ENCODE data around the gene ATRN. TPM values are rescaled to one million over a fixed set of nuclear protein-coding genes. Genes with fewer than 3 reads are reported as not detected.

The ATRN gene
- total RNA-seq, 6 donors from 2014 or later: 13.6 to 39.5 (median 27.0) TPM

DNA sequence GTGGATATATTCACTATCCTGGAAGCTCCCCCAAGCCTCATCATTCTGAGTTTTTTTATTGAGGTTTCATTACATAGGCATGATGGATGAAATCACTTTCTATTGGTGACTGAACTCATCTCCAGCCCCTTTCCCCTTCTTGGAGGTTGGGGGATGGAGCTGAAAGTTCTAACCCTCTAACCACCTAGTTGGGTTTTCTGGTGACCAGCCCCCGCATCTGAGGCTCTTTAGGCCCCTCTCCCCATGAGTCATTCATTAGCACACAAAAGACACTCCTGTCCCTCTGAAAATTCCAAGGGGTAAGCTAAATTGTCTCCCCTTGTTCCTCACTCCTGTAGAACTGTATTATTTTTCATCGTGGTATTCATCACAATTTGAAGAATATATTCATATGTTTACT, 159.1 kb downstream of the ATRN start:
- H3K4me3 ChIP-seq: no peak overlapping the region
- no peaks in the 10 kb centered on the region for H3K27me3 ChIP-seq
- WGBS, 2 donors: 85 to 93% methylated on average over 2 of the region's 2 CpGs
- H3K36me3 ChIP-seq: peaks cover 0 to 23% (median 4%) of the 10 kb centered on the region in 4 donors
- H3K9me3 ChIP-seq: no peaks in the 10 kb centered on the region
- TF ChIP-seq, protein P1, sequence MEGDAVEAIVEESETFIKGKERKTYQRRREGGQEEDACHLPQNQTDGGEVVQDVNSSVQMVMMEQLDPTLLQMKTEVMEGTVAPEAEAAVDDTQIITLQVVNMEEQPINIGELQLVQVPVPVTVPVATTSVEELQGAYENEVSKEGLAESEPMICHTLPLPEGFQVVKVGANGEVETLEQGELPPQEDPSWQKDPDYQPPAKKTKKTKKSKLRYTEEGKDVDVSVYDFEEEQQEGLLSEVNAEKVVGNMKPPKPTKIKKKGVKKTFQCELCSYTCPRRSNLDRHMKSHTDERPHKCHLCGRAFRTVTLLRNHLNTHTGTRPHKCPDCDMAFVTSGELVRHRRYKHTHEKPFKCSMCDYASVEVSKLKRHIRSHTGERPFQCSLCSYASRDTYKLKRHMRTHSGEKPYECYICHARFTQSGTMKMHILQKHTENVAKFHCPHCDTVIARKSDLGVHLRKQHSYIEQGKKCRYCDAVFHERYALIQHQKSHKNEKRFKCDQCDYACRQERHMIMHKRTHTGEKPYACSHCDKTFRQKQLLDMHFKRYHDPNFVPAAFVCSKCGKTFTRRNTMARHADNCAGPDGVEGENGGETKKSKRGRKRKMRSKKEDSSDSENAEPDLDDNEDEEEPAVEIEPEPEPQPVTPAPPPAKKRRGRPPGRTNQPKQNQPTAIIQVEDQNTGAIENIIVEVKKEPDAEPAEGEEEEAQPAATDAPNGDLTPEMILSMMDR (IDR thresholded peaks at IDR 0.05): no peak
- no peak for TF ChIP-seq POLR2A (IDR thresholded peaks at IDR 0.05)
- no peak for TF ChIP-seq POLR2AphosphoS5 (IDR thresholded peaks at IDR 0.05)
- TF ChIP-seq EP300 (IDR thresholded peaks at IDR 0.05): no peak
- ATAC-seq (ENCODE audit: low FRiP score in 2 of 2): no peak
- H3K27ac ChIP-seq: no peak overlapping the region
- no peak for DNase-seq
- H3K4me1 ChIP-seq: no peaks in the 10 kb centered on the region

DNA sequence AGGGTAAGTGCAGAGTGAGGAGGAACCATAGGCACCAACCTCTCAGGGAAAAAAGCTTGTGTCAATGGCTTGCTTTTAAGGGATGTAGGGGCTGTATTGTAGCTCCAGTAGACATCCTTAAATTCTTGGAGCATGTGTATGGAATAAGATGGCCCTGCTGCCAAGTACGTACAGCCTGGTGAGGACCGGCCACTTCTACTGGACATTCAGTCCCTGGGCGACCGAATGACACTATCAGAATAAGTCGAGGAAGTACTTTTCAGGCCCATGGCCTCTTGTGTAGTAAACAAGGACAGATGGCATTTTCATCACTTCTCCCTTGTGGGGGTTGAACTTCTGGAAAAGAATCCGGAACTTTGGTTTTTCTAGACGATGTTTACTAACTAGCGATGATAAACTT, 159.6 kb downstream of the ATRN start:
- TF ChIP-seq EP300 (IDR thresholded peaks at IDR 0.05): no peak
- peak in 1 of 2 donors; percentile 14 for TF ChIP-seq POLR2AphosphoS5 (IDR thresholded peaks at IDR 0.05)
- peaks cover 0 to 23% (median 4%) of the 10 kb centered on the region in 4 donors for H3K36me3 ChIP-seq
- H3K4me1 ChIP-seq: no peaks in the 10 kb centered on the region
- 74 to 85% methylated on average over 8 of the region's 8 CpGs for WGBS, 2 donors
- no peak overlapping the region for H3K27ac ChIP-seq
- H3K27me3 ChIP-seq: no peaks in the 10 kb centered on the region
- no peak overlapping the region for H3K4me3 ChIP-seq
- DNase-seq (no peak), ATAC-seq (ENCODE audit: low FRiP score in 2 of 2) (no peak)
- H3K9me3 ChIP-seq: no peaks in the 10 kb centered on the region

DNA sequence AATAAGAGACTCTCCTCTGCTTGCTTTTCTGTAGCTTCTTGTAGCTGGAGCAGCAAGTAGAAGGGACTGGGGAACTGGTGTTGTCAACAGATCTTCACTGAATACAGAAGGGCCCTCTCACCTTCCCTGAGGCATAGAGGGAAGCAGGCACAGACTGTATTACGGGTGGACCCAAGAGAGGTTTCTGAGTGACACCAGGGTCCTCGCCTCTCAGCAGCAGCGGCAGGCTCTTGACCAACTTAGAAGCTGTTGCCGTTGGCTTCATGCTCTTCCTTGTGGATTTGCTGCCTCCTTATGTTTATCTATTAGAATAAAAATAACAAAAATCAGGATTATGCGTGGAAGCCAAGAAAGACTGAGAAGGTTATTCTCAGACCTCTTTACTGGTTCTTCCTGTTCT, 160.7 kb downstream of the ATRN start:
- no peak for ATAC-seq (ENCODE audit: low FRiP score in 2 of 2)
- H3K4me3 ChIP-seq: no peak overlapping the region

DNA sequence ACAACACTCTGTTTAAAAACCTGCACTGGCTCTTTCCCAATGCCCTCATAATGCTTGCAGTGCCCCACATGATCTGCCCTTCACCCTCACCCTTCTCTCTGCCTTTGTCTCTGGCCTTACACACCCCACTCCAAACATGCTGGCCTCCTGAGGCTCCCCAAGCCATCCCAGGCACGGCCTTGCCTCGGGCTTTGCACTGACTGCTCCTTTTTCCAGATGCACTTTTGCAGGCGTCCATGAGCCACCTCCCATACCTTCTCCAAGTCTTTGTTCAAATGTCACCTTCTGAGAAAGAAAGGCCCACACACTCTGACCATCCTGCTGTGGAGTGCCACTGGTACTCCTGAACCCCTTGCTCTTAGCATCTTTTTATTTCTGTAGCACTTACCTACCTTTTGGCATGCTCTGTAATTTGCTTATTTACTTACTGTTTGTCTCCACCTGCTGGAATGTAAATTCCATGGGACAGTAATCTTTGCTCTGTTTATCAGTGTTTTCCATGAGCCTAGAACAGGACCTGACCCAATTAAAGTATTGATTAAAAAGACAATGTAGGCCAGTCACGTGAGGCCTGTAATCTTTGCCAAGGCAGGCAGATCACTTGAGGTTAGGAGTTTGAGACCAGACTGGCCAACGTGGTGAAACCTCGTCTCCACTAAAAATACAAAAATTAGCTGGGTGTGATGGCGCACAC, 161.6 kb downstream of the ATRN start:
- DNase-seq (no peak), ATAC-seq (ENCODE audit: low FRiP score in 2 of 2) (no peak)
- Histone ChIP-seq H3K36me3 (peaks cover 0 to 17% (median 2%) of the 10 kb centered on the region in 4 donors), H3K4me1 (no peaks in the 10 kb centered on the region), H3K27ac (no peak overlapping the region), H3K27me3 (no peaks in the 10 kb centered on the region), H3K4me3 (no peak overlapping the region), H3K9me3 (no peaks in the 10 kb centered on the region)
- WGBS, 2 donors: 82 to 84% methylated on average over 7 of the region's 7 CpGs
- no peak for TF ChIP-seq POLR2A (IDR thresholded peaks at IDR 0.05)
- TF ChIP-seq, protein P1 (IDR thresholded peaks at IDR 0.05): peak in 1 of 6 experiments; percentile 26

More for the DNA sequence above, 160.7 kb downstream of the ATRN start:
- TF ChIP-seq POLR2A (IDR thresholded peaks at IDR 0.05): no peak
- TF ChIP-seq, protein P1 (IDR thresholded peaks at IDR 0.05): no peak
- TF ChIP-seq POLR2AphosphoS5 (IDR thresholded peaks at IDR 0.05): no peak
- TF ChIP-seq EP300 (IDR thresholded peaks at IDR 0.05): no peak
- peaks cover 0 to 23% (median 4%) of the 10 kb centered on the region in 4 donors for H3K36me3 ChIP-seq
- H3K9me3 ChIP-seq: no peaks in the 10 kb centered on the region
- H3K27ac ChIP-seq: no peak overlapping the region
- 82 to 83% methylated on average over 5 of the region's 5 CpGs for WGBS, 2 donors
- no peaks in the 10 kb centered on the region for H3K4me1 ChIP-seq
- H3K27me3 ChIP-seq: no peaks in the 10 kb centered on the region
- DNase-seq: no peak

DNA sequence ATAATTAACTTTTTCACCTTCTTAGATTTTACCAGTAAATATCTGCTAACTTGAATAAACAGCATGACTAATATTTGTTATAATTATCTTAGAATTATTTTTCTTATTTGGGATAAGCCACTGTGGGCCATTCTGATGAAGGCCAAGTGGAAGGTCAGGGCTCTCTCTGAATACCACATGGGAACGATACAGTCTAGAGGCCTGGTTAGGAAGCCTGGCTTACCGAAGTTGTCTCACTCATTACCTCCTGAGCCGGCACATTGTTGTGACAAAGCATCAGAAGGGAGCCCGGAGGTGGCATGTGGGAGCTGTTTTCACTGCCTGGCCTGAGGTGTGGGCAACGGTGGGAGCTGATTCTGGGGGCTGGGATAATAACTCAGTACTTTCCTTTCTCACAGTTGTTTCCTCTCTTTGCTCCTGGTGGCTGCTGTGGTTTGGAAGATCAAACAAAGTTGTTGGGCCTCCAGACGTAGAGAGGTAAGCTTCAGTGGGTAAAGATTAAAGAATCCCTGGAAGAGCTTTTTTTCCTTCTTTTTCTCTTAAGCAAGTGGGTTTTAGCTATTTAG, 163.2 kb downstream of the ATRN start:
- no peak overlapping the region for H3K27ac ChIP-seq
- WGBS, 2 donors: 66 to 77% methylated on average over 4 to 6 of the region's 6 CpGs
- no peaks in the 10 kb centered on the region for H3K9me3 ChIP-seq
- no peak overlapping the region for H3K4me3 ChIP-seq
- peaks cover 0 to 12% (median 2%) of the 10 kb centered on the region in 4 donors for H3K36me3 ChIP-seq
- TF ChIP-seq POLR2AphosphoS5 (IDR thresholded peaks at IDR 0.05): no peak
- no peak for TF ChIP-seq EP300 (IDR thresholded peaks at IDR 0.05)
- TF ChIP-seq POLR2A (IDR thresholded peaks at IDR 0.05): no peak
- TF ChIP-seq, protein P1 (IDR thresholded peaks at IDR 0.05): no peak
- no peaks in the 10 kb centered on the region for H3K4me1 ChIP-seq
- no peaks in the 10 kb centered on the region for H3K27me3 ChIP-seq
- DNase-seq (no peak), ATAC-seq (ENCODE audit: low FRiP score in 2 of 2) (no peak)
